ENCODE results near the gene MPC1. TPM values are rescaled to one million over a fixed set of nuclear protein-coding genes. Genes with fewer than 3 reads are reported as not detected.

Gene MPC1
- total RNA-seq, 4 donors from 2014 or later, result 33.4 to 99.4 (median 58.8) TPM

- ATAC-seq (ENCODE audit: low FRiP score) (no peak), DNase-seq (ENCODE audit: low spot score) (no peak)
Observed at GRCh38 chr6:166420351-166420750, 37.6 kb upstream of the MPC1 start.

GRCh38 chr6:166419717-166420116, 37.0 kb upstream of the MPC1 start:
- TF ChIP-seq CTCF (IDR thresholded peaks at IDR 0.05), result no peak

More at GRCh38 chr6:166420351-166420750, 37.6 kb upstream of the MPC1 start:
- no peak for TF ChIP-seq CTCF (IDR thresholded peaks at IDR 0.05)

GRCh38 chr6:166419286-166419685, 36.5 kb upstream of the MPC1 start:
- ATAC-seq (ENCODE audit: low FRiP score), result no peak

More at GRCh38 chr6:166419717-166420116, 37.0 kb upstream of the MPC1 start:
- ATAC-seq (ENCODE audit: low FRiP score), result no peak
- DNase-seq (ENCODE audit: low spot score), result no peak

GRCh38 chr6:166418691-166419143, 36.0 kb upstream of the MPC1 start:
- no peak for DNase-seq (ENCODE audit: low spot score)
- no peak for ATAC-seq (ENCODE audit: low FRiP score)

More at GRCh38 chr6:166419286-166419685, 36.5 kb upstream of the MPC1 start:
- no peak for TF ChIP-seq CTCF (IDR thresholded peaks at IDR 0.05)
- no peak for DNase-seq (ENCODE audit: low spot score)

GRCh38 chr6:166417285-166417691, 34.5 kb upstream of the MPC1 start:
- ATAC-seq (ENCODE audit: low FRiP score) (no peak), DNase-seq (ENCODE audit: low spot score) (no peak)

More at GRCh38 chr6:166418691-166419143, 36.0 kb upstream of the MPC1 start:
- no peak for TF ChIP-seq CTCF (IDR thresholded peaks at IDR 0.05)

GRCh38 chr6:166415833-166416347, 33.1 kb upstream of the MPC1 start:
- no peak for TF ChIP-seq CTCF (IDR thresholded peaks at IDR 0.05)
- peak; percentile 72 for ATAC-seq (ENCODE audit: low FRiP score)
- DNase-seq (ENCODE audit: low spot score), result no peak

More at GRCh38 chr6:166417285-166417691, 34.5 kb upstream of the MPC1 start:
- TF ChIP-seq CTCF (IDR thresholded peaks at IDR 0.05), result no peak

GRCh38 chr6:166415306-166415705, 32.6 kb upstream of the MPC1 start:
- TF ChIP-seq CTCF (IDR thresholded peaks at IDR 0.05), result no peak
- ATAC-seq (ENCODE audit: low FRiP score) (no peak), DNase-seq (ENCODE audit: low spot score) (no peak)

Data from omental fat pad (tissue), 4 donors.